OCI-LY7 (cell line): ENCODE data around the gene SYNGR1. TPM values are rescaled to one million over a fixed set of nuclear protein-coding genes. Genes with fewer than 3 reads are reported as not detected.

Source experiments
- BruUV-seq: library from RNA; stranded (reverse); fragments of 400-500 nt; replicated peaks from 2 replicates; lab custom pipeline; 2021; lab: Mats Ljungman, UMichigan
- CTCF ChIA-PET: fragments of 300-600 bp; sonication (Branson Sonifier 250); formaldehyde crosslinking; loops from one replicate; lab custom pipeline; 2022; ENCODE audit warnings: antibody characterized with exemption; ENCODE audit not compliant: unreplicated experiment; lab: Charles Lee
- POLR2A ChIA-PET: fragments of 300-600 bp; sonication (Branson Sonifier 250); formaldehyde crosslinking; loops from one replicate; lab custom pipeline; 2022; ENCODE audit warnings: antibody characterized with exemption; lab: Charles Lee
- DNase-seq: peaks from one replicate; pipeline ENCODE4 v3.0.0-alpha.2; 2015; ENCODE audit warnings: low spot score
- H2AFZ ChIP-seq: fragments of 200-600 bp; sonication (generic), shearing (Covaris generic); 2 replicates; pipeline ENCODE4 v1.6.1; 2014; ENCODE audit warnings: mild to moderate bottlenecking, antibody characterized with exemption, low read length, moderate library complexity
- H3K27ac ChIP-seq: fragments of 200-600 bp; sonication (generic); 2 replicates; pipeline ENCODE4 v1.5.1; 2014; ENCODE audit warnings: mixed run types, low read depth, mild to moderate bottlenecking, moderate library complexity, low read length, inconsistent platforms; ENCODE audit not compliant: poor library complexity, severe bottlenecking
- H3K36me3 ChIP-seq: fragments of 200-600 bp; sonication (generic); 2 replicates; pipeline ENCODE4 v1.6.1; 2014; ENCODE audit warnings: mild to moderate bottlenecking, antibody characterized with exemption, low read length, moderate library complexity, mixed read lengths; ENCODE audit not compliant: insufficient read depth
- H3K4me1 ChIP-seq: fragments of 200-600 bp; sonication (generic); 2 replicates; pipeline ENCODE4 v1.5.1; 2014; ENCODE audit warnings: mild to moderate bottlenecking, low read length; ENCODE audit not compliant: insufficient read depth, poor library complexity, severe bottlenecking
- H3K4me2 ChIP-seq: fragments of 200-600 bp; sonication (generic); 2 replicates; pipeline ENCODE4 v1.6.1; 2014; ENCODE audit warnings: mild to moderate bottlenecking, low read length
- H3K4me3 ChIP-seq: fragments of 200-600 bp; sonication (generic); 2 replicates; pipeline ENCODE4 v1.5.1; 2014; ENCODE audit warnings: mild to moderate bottlenecking, low read depth, low read length; ENCODE audit not compliant: poor library complexity, severe bottlenecking
- H3K79me2 ChIP-seq: fragments of 200-600 bp; sonication (generic); 2 replicates; pipeline ENCODE4 v1.6.1; 2016; ENCODE audit warnings: low read depth, mild to moderate bottlenecking, low read length, moderate library complexity, mixed read lengths; ENCODE audit not compliant: insufficient read depth
- H3K9me2 ChIP-seq: fragments of 200-600 bp; sonication (generic); 2 replicates; pipeline ENCODE4 v1.6.1; 2016; ENCODE audit warnings: mild to moderate bottlenecking, low read length, mixed read lengths; ENCODE audit not compliant: insufficient read depth
- H3K9me3 ChIP-seq: fragments of 200-600 bp; sonication (generic); 2 replicates; pipeline ENCODE4 v1.6.1; 2014; ENCODE audit warnings: mild to moderate bottlenecking, mixed run types, low read length, mixed read lengths
- H4K20me1 ChIP-seq: fragments of 200-600 bp; sonication (generic); 2 replicates; pipeline ENCODE4 v1.6.1; 2014; ENCODE audit warnings: mild to moderate bottlenecking, antibody characterized with exemption, low read length, moderate library complexity, mixed read lengths; ENCODE audit not compliant: insufficient read depth
- EZH2phosphoT487 ChIP-seq: fragments of 200-600 bp; sonication (generic); IDR thresholded peaks from 2 replicates; pipeline ENCODE4 v1.6.1; 2018; ENCODE audit warnings: low read depth, borderline replicate concordance, mild to moderate bottlenecking, mixed run types, antibody characterized with exemption, low read length, moderate library complexity, mixed read lengths
- intact Hi-C: fragments of 100-400 bp; cut with micrococcal nuclease; formaldehyde crosslinking; loops from one replicate; pipeline ENCODE4 v1.10.0; 2022; ENCODE audit not compliant: unreplicated experiment
- total RNA-seq, 2 experiments: library from RNA; depleted of rRNA in 1 of 2; stranded (reverse); fragments of >200 nt in 1 of 2; shearing (Covaris generic) in 1 of 2; gene quantifications; 2 replicates each; pipeline ENCODE4 v1.2.3, GENCODE V29; 2014 to 2022
- TF ChIP-seq, protein P1 (sequence below): fragments of 200-600 bp; sonication (generic); conservative IDR thresholded peaks from 2 replicates; pipeline ENCODE4 v1.5.1; 2014; ENCODE audit warnings: mild to moderate bottlenecking, antibody characterized with exemption, low read length, moderate library complexity, mixed read lengths

SYNGR1 gene
- total RNA-seq, 2 experiments from 2014 or later: 10.2 to 23.3 TPM

GRCh38 chr22:39303358-39303757 is 46.4 kb upstream of the SYNGR1 start:
- BruUV-seq: no TSS peak
- H2AFZ ChIP-seq: no peak overlapping the region
- POLR2A ChIA-PET: no interaction called here
- intact Hi-C loops: no loop called here
- no peaks in the 10 kb centered on the region; the same call in 1 of the 2 replicates for H4K20me1 ChIP-seq
- no peak for DNase-seq
- no peak overlapping the region for H3K4me2 ChIP-seq
- no peak overlapping the region for H3K4me3 ChIP-seq
- CTCF ChIA-PET: no interaction called here
- H3K79me2 ChIP-seq: no peaks in the 10 kb centered on the region
- no peak for TF ChIP-seq EZH2phosphoT487
- TF ChIP-seq, protein P1, sequence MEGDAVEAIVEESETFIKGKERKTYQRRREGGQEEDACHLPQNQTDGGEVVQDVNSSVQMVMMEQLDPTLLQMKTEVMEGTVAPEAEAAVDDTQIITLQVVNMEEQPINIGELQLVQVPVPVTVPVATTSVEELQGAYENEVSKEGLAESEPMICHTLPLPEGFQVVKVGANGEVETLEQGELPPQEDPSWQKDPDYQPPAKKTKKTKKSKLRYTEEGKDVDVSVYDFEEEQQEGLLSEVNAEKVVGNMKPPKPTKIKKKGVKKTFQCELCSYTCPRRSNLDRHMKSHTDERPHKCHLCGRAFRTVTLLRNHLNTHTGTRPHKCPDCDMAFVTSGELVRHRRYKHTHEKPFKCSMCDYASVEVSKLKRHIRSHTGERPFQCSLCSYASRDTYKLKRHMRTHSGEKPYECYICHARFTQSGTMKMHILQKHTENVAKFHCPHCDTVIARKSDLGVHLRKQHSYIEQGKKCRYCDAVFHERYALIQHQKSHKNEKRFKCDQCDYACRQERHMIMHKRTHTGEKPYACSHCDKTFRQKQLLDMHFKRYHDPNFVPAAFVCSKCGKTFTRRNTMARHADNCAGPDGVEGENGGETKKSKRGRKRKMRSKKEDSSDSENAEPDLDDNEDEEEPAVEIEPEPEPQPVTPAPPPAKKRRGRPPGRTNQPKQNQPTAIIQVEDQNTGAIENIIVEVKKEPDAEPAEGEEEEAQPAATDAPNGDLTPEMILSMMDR: no peak
- H3K9me2 ChIP-seq: no peaks in the 10 kb centered on the region
- no peak overlapping the region for H3K27ac ChIP-seq
- peaks cover 18% of the 10 kb centered on the region for H3K4me1 ChIP-seq
- H3K9me3 ChIP-seq: no peaks in the 10 kb centered on the region
- peaks cover 14% of the 10 kb centered on the region for H3K36me3 ChIP-seq

GRCh38 chr22:39303892-39304671 is 45.7 kb upstream of the SYNGR1 start:
- ChIA-PET CTCF (no interaction called here), POLR2A (no interaction called here)
- H3K4me3 ChIP-seq: no peak overlapping the region
- H3K36me3 ChIP-seq: peaks cover 20% of the 10 kb centered on the region
- no peaks in the 10 kb centered on the region; the same call in 1 of the 2 replicates for H4K20me1 ChIP-seq
- H3K9me2 ChIP-seq: no peaks in the 10 kb centered on the region
- BruUV-seq: no TSS peak
- DNase-seq: no peak
- no peaks in the 10 kb centered on the region for H3K9me3 ChIP-seq
- peaks cover 16% of the 10 kb centered on the region for H3K4me1 ChIP-seq
- no peak overlapping the region for H2AFZ ChIP-seq
- intact Hi-C loops: no loop called here
- H3K79me2 ChIP-seq: no peaks in the 10 kb centered on the region
- H3K4me2 ChIP-seq: no peak overlapping the region
- H3K27ac ChIP-seq: no peak overlapping the region
- no peak for TF ChIP-seq EZH2phosphoT487
- TF ChIP-seq, protein P1: no peak
